Measurements from ENCODE around the gene ZFHX3.
"Not testable (repeated sequence)": the region's sequence is repeated elsewhere in the genome, so short reads cannot be mapped to it uniquely, and the experiment has no call there.

The ZFHX3 gene, protein sequence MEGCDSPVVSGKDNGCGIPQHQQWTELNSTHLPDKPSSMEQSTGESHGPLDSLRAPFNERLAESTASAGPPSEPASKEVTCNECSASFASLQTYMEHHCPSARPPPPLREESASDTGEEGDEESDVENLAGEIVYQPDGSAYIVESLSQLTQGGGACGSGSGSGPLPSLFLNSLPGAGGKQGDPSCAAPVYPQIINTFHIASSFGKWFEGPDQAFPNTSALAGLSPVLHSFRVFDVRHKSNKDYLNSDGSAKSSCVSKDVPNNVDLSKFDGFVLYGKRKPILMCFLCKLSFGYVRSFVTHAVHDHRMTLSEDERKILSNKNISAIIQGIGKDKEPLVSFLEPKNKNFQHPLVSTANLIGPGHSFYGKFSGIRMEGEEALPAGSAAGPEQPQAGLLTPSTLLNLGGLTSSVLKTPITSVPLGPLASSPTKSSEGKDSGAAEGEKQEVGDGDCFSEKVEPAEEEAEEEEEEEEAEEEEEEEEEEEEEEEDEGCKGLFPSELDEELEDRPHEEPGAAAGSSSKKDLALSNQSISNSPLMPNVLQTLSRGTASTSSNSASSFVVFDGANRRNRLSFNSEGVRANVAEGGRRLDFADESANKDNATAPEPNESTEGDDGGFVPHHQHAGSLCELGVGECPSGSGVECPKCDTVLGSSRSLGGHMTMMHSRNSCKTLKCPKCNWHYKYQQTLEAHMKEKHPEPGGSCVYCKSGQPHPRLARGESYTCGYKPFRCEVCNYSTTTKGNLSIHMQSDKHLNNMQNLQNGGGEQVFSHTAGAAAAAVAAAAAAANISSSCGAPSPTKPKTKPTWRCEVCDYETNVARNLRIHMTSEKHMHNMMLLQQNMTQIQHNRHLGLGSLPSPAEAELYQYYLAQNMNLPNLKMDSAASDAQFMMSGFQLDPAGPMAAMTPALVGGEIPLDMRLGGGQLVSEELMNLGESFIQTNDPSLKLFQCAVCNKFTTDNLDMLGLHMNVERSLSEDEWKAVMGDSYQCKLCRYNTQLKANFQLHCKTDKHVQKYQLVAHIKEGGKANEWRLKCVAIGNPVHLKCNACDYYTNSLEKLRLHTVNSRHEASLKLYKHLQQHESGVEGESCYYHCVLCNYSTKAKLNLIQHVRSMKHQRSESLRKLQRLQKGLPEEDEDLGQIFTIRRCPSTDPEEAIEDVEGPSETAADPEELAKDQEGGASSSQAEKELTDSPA (N-terminal part only)

DNA sequence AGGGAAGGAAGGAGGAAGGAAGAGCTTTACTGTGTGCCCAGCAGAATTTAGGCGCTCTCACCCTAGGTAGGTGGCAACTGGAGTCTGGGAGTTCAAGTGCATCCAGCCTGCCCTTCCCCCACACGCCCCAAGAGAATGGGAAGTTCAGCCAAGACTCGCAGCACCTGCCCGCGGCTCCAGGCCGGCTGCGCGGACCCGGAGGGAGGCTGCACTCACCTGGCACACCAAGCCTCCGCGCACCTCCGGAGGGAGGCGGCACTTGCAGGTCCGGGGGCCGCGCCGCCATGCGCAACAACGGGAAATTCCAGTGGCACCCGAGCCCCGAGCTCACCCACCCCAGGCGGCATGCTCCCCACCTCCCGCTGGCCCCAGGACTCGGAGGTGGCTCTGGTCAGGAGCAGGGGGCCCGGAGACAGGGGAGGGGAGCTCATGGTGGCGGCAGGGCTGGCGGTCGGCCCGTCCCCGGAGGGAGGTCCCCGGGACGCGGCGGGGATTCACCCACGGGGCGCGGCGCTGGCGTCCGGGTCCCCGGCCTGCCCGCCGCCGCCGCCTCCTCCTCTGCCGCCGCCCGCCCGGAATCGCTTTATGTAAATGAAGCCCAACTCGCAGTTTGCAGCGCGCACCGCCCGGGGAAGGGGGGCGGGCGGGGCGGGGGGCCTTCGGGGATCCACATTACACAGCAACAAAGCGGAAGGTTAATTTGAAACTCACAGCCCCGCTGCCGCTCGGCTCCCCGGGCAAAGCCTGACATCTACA, at the start of gene ZFHX3:
TSS of gene ZFHX3 (minus strand) at position 593 of the 756 bp plus-strand sequence. CDS start 87,983 bp downstream, outside the sequence.
- DNase-seq (ENCODE audit: low read depth) = no peak

GRCh38 chr16:73096510-73096909, 48.6 kb upstream of the ZFHX3 start:
- no peak for DNase-seq (ENCODE audit: low read depth)

DNA sequence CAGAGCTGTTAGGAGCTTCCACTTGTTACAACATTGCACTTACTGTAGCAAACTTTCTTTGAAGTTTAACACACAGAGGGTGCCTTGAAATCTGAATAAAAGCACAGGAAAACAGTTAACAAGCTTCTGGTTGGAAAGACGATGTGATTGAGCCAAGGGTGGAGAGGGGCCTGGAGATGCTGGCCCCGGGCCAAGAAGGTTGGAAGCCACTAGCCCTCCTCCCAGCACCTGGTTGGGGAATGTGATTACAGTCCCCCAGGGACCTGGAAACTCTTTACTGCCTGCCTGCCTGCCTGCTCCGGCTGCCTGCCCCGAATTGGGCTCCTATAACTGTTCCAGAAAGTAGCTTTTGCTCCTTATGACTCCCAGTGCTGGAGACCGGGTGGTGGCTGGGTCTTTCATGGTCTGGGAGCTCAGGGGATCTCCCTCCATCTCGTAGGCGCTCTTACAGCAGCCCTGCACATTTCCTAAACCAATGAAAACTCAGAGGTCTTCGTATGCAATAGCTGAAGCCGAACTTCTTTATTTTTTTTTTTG, 48.0 kb upstream of the ZFHX3 start:
- no peak for DNase-seq (ENCODE audit: low read depth)

DNA sequence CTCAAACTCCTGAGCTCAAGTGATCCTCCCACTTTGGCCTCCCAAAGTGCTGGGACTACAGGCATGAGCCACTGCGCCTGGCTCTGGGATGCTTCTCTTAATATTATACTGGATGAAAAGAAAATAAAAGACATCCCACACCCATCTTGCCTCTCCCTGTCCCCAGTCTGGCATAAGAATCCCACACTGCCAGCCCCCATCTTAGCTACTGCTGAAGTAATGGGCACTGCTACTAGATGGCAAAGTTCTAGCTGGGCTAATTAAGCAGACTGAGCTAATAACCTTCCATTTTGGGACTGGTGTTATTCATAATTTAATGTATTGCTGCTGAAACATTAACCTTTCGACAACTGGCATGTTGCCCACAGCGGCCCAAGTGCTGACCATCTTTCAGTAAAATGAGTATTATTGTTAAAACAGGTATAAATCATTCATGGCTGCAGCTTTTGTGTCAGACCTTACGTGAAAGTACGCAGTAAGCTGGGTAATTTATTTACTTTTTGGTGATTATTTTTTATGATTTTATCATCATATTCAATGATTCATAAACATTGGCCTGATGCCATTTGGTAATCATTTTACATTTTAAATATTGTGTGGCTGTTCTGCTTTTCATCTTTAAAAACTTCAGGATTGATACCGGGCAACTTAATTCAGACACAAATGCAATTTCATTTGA, 47.4 kb upstream of the ZFHX3 start:
- DNase-seq (ENCODE audit: low read depth) = no peak

- DNase-seq (ENCODE audit: low read depth) = no peak
Observed at GRCh38 chr16:73094371-73094770, 46.4 kb upstream of the ZFHX3 start.

GRCh38 chr16:73093146-73094144, 45.5 kb upstream of the ZFHX3 start:
- DNase-seq (ENCODE audit: low read depth) = no peak

- DNase-seq (ENCODE audit: low read depth) = no peak
Observed at GRCh38 chr16:73092236-73092781, 44.4 kb upstream of the ZFHX3 start.

- no peak for DNase-seq (ENCODE audit: low read depth)
Observed at GRCh38 chr16:73091174-73091573, 43.2 kb upstream of the ZFHX3 start.

DNA sequence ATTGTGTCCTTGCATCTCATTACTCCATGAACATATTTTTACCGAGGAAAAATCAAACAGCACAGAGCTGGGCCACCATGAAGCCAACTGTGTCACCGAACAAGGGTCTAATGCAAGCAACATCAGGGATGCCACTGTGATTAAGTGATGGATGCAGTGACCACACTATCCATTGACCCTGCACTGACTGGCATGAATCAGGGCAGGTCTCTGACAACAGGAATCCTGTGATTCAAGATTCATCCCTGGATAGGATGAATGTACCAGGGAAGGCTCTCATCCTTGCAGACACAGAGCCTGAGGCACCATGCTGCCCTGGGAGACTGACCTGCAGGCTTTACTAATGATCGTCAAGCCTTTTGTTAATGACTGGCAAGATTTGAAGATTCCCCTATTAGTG, 41.5 kb upstream of the ZFHX3 start:
- DNase-seq (ENCODE audit: low read depth) = no peak

- no peak for DNase-seq (ENCODE audit: low read depth)
Observed at GRCh38 chr16:73086108-73086507, 38.2 kb upstream of the ZFHX3 start.

DNA sequence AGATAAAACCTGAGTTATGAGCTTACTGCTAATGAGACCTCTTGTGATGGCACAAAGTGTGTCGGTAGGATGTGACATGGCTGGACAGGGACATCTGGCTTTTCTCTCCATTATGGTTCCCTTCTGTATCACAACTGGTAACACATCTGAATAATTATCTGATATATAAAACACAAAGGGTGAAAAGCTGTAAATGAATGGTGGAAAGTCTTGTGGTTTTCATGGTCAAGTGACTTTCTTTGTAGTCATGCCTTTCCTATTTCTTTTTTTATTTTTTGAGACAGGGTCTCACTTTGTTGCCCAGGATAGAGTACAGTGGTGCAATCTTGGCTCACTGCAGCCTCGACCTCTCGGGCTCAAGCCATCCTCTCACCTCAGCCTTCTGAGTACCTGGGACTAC, 35.3 kb upstream of the ZFHX3 start:
- no peak for DNase-seq (ENCODE audit: low read depth)

DNA sequence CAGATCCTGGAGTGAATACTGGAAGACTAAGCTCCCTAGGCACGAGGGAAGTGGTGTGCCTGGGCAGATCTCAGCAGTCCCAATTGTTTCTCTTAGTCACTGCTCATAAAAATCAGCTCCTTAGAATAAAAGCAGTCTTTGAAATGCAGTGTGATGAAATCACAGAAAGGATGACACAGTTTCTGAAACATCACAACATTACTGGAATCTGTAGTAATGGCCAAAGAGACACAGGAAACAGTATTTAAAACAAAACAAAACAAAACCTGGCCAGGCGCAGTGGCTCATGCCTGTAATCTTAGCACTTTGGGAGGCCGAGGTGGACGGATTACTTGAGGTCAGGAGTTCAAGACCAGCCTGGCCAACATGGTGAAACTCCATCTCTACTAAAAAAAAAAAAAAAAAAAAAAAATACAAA, 34.7 kb upstream of the ZFHX3 start:
- not testable (repeated sequence) for DNase-seq (ENCODE audit: low read depth)

- no peak for DNase-seq (ENCODE audit: low read depth)
Observed at GRCh38 chr16:73080931-73081330, 33.0 kb upstream of the ZFHX3 start.

GRCh38 chr16:73076324-73076810, 28.4 kb upstream of the ZFHX3 start:
- no peak for DNase-seq (ENCODE audit: low read depth)

- no peak for DNase-seq (ENCODE audit: low read depth)
Observed at GRCh38 chr16:73074382-73074781, 26.5 kb upstream of the ZFHX3 start.

DNA sequence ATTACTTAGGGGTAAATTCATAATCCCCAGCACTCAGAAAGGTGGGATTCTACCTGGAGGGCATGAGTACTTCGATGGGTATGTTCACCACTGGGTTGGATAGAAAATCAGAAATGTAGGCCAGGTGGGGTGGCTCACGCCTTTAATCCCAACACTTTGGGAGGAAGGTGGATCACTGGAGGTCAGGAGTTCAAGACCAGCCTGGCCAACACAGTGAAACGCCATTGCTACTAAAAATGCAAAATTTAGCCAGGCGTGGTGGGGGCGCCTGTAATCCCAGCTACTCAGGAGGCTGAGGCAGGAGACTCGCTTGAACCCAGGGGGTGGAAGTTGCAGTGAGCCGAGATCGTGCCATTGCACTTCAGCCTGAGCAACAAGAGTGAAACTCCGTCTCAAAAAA, 24.1 kb upstream of the ZFHX3 start:
- DNase-seq (ENCODE audit: low read depth) = not testable (repeated sequence)

- DNase-seq (ENCODE audit: low read depth) = no peak
Observed at GRCh38 chr16:73071131-73071940, 23.4 kb upstream of the ZFHX3 start.

All from stimulated activated CD8-positive, alpha-beta memory T cell treated with anti-CD3 and anti-CD28 coated beads, Interleukin-4, amount 100 ng/mL, for 24 hours (primary cell).